K562 (cell line): ENCODE data around the gene FN3KRP. TPM values are rescaled to one million over a fixed set of nuclear protein-coding genes. Genes with fewer than 3 reads are reported as not detected.

Experiments
- BHLHE40 ChIP-seq: IDR thresholded peaks from 2 replicates; pipeline ENCODE4 v1.6.1; 2011; ENCODE audit warnings: low read length, improper control_type of control experiment
- CREM ChIP-seq: IDR thresholded peaks from 2 replicates; pipeline ENCODE4 v1.6.1; 2014; ENCODE audit warnings: antibody characterized with exemption, low read depth
- FOS ChIP-seq: IDR thresholded peaks from 3 replicates; pipeline ENCODE4 v1.6.1; 2011; ENCODE audit not compliant: insufficient read length; ENCODE audit errors: extremely low read depth
- GTF3C2 ChIP-seq: IDR thresholded peaks from 3 replicates; pipeline ENCODE4 v1.6.1; 2011; ENCODE audit warnings: borderline replicate concordance, mild to moderate bottlenecking, moderate library complexity; ENCODE audit not compliant: insufficient read length; ENCODE audit errors: extremely low read depth
- MYBL2 ChIP-seq, 2 experiments: fragments of 450-650 bp in 1 of 2; sonication (generic) in 1 of 2; formaldehyde crosslinking in 1 of 2; IDR thresholded peaks; 2 replicates each; pipeline versions ENCODE4 v1.6.1 to v1.8.1; 2017 to 2022; ENCODE audit warnings: borderline replicate concordance in 1 of 2, inconsistent platforms in 1 of 2, low read depth in 1 of 2, mild to moderate bottlenecking in 1 of 2, missing genetic modification reagents in 1 of 2, moderate library complexity in 1 of 2
- STAG1 ChIP-seq: sonication (generic); formaldehyde crosslinking; IDR thresholded peaks from 2 replicates; pipeline ENCODE4 v1.5.0; 2020; ENCODE audit warnings: missing genetic modification reagents, borderline replicate concordance
- ZNF121 ChIP-seq: sonication (generic); formaldehyde crosslinking; conservative IDR thresholded peaks from 2 replicates; pipeline ENCODE4 v1.8.0; 2022; ENCODE audit warnings: missing genetic modification reagents
- polyA plus RNA-seq, 8 experiments: library from polyadenylated mRNA; depleted of rRNA in 4 of 8; stranded (reverse) in 5 of 8; unstranded in 3 of 8; fragments of >200 nt; fragmentation: Nextera tagmentation in 2 of 8; fragmentation: Illumina TruSeq in 1 of 8; extraction: Ambion mirVana in 2 of 8; extraction: Trizol in 1 of 8; gene quantifications; 2 replicates each; pipeline versions ENCODE4 v1.2.1 to v1.2.3, GENCODE V29; 2011 to 2014; ENCODE audit warnings: inconsistent platforms in 1 of 8, missing spikeins in 1 of 8
- total RNA-seq, 7 experiments: library from RNA; depleted of rRNA in 6 of 7; stranded (reverse); fragments of >200 nt in 6 of 7; fragmentation: Illumina TruSeq in 2 of 7; extraction: Trizol in 2 of 7; gene quantifications; 2 replicates each; pipeline versions ENCODE4 v1.2.1 to v1.2.3, GENCODE V29; 2011 to 2021; ENCODE audit warnings: low replicate concordance in 1 of 7
- TF ChIP-seq, protein P1 (sequence below): fragments of 450-650 bp; IDR thresholded peaks from 2 replicates; pipeline ENCODE4 v1.6.1; 2016; ENCODE audit warnings: borderline replicate concordance
- TF ChIP-seq, protein P2 (sequence below): fragments of 200-400 bp; formaldehyde crosslinking; IDR thresholded peaks from 2 replicates; pipeline ENCODE4 v1.6.1; 2017; ENCODE audit warnings: mild to moderate bottlenecking, low read depth, low read length, moderate library complexity

Gene FN3KRP
- total and polyA plus RNA-seq, 9 of the 15 experiments (the other 6 are each of a cell fraction or from before 2014, with no cell fraction given), result 2.0 to 32.1 (median 24.9) TPM

DNA sequence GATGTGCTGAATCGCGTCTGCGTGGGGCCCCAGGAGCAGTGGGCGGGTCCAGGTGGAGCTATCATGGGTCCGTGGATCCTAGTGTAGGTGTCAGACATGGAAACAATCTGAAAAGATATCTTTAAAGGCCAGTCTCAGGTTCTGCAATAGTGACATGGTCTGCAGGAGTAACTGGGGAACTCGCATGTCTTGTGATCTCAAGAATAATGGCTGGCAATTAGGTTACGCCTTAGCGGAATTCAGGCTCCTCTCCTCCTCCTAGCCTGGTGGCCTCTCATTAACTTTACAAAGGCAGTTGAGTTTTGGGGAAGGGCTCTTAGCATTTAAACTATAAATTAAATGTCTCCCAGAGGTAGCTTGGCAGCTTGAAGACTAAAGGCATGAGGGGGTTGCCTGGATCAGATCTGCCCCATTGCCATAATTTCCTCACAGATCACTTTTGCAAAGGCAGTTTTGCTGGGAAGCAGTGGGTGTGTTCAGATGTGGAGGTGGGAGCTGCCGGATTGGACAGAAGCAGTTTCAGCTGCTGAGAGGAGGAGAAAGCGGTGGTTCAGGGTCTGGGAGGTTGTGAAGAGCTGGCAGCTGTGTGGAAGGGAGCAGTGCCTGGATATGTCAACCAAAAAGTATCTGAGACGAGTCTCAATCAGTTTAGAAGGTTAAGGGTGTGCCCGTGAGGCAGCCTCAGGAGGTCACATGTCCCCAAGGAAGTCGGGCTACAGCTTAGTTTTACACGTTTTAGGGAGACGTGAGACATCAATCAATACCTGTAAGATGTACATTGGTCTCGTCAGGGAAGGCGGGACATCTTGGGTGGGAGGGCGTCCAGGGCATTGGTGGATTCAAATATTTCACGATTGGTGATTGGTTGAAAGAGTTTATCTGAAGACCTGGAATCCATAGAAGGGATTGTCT lies 38.0 kb downstream of the FN3KRP start (continued):
- TF ChIP-seq, protein P1, sequence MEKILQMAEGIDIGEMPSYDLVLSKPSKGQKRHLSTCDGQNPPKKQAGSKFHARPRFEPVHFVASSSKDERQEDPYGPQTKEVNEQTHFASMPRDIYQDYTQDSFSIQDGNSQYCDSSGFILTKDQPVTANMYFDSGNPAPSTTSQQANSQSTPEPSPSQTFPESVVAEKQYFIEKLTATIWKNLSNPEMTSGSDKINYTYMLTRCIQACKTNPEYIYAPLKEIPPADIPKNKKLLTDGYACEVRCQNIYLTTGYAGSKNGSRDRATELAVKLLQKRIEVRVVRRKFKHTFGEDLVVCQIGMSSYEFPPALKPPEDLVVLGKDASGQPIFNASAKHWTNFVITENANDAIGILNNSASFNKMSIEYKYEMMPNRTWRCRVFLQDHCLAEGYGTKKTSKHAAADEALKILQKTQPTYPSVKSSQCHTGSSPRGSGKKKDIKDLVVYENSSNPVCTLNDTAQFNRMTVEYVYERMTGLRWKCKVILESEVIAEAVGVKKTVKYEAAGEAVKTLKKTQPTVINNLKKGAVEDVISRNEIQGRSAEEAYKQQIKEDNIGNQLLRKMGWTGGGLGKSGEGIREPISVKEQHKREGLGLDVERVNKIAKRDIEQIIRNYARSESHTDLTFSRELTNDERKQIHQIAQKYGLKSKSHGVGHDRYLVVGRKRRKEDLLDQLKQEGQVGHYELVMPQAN, result peak; percentile 60; the same call in 1 of the 2 replicates
- TF ChIP-seq GTF3C2, result no peak
- TF ChIP-seq BHLHE40, result peak; percentile 67
- no peak for TF ChIP-seq STAG1 (CRISPR knock-in tag)
- TF ChIP-seq CREM, result peak; percentile 54; the same call in 1 of the 2 replicates
- TF ChIP-seq, protein P2, sequence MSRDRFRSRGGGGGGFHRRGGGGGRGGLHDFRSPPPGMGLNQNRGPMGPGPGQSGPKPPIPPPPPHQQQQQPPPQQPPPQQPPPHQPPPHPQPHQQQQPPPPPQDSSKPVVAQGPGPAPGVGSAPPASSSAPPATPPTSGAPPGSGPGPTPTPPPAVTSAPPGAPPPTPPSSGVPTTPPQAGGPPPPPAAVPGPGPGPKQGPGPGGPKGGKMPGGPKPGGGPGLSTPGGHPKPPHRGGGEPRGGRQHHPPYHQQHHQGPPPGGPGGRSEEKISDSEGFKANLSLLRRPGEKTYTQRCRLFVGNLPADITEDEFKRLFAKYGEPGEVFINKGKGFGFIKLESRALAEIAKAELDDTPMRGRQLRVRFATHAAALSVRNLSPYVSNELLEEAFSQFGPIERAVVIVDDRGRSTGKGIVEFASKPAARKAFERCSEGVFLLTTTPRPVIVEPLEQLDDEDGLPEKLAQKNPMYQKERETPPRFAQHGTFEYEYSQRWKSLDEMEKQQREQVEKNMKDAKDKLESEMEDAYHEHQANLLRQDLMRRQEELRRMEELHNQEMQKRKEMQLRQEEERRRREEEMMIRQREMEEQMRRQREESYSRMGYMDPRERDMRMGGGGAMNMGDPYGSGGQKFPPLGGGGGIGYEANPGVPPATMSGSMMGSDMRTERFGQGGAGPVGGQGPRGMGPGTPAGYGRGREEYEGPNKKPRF, result no peak
- peak; percentile 84 for TF ChIP-seq MYBL2 (IDR thresholded peaks at IDR 0.05; ENCODE audit: low read depth)
- no peak for TF ChIP-seq MYBL2 (CRISPR knock-in tag; IDR thresholded peaks at IDR 0.05; ENCODE audit: borderline replicate concordance)
- TF ChIP-seq FOS, result peak; percentile 74
- TF ChIP-seq ZNF121 (CRISPR knock-in tag), result no peak
